Smooth muscle cell of the umbilical artery (primary cell): ENCODE data around the gene BACH1. TPM values are rescaled to one million over a fixed set of nuclear protein-coding genes. Genes with fewer than 3 reads are reported as not detected.

Source experiments
- total RNA-seq: library from RNA; depleted of rRNA; stranded (reverse); fragments of >200 nt; gene quantifications from 2 replicates; pipeline ENCODE4 v1.2.3, GENCODE V29; 2014

BACH1 gene
- 72.8 and 132 TPM in 2 replicates for total RNA-seq

GRCh38 chr21:29298348-29299045 is at the start of gene BACH1:
TSS of gene BACH1 (plus strand) at chr21:29298922. CDS start at chr21:29321281, 22,359 bp downstream.

Other genes starting within 250 kb of the BACH1 start
- gene CCT8, start 225.3 kb upstream of the BACH1 start, total RNA-seq: 215 and 270 TPM in 2 replicates
- 3.9 and 12.8 TPM in 2 replicates for gene MAP3K7CL, start 168.3 kb upstream of the BACH1 start, total RNA-seq